Bone marrow (tissue), 2 donors: ENCODE data around the gene PRAC1.
"Not testable (repeated sequence)": the region's sequence is repeated elsewhere in the genome, so short reads cannot be mapped to it uniquely, and the experiment has no call there.

Experiments used
- DNase-seq, 2 donors: peaks; one replicate each; lab custom pipeline; 2025; lab: John Stamatoyannopoulos, UW

The PRAC1 gene

DNA sequence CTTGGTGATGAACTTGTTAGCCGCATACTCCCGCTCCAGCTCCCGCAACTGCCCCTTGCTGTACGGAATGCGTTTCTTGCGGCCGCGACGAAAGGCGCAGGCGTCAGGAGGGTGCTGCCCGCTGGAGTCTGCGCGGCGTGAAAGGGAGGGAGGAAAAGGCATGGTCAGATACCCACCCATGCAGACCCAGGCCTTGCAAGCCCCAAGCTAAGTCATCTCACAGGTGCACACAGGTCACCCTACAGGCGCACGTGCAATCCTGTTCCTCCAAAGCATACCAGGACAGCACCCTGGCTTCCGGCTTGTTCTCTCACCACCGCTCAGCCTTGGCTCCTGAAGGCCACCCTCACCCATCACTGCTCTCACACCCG lies 4.6 kb upstream of the PRAC1 start:
- no peak for DNase-seq

DNA sequence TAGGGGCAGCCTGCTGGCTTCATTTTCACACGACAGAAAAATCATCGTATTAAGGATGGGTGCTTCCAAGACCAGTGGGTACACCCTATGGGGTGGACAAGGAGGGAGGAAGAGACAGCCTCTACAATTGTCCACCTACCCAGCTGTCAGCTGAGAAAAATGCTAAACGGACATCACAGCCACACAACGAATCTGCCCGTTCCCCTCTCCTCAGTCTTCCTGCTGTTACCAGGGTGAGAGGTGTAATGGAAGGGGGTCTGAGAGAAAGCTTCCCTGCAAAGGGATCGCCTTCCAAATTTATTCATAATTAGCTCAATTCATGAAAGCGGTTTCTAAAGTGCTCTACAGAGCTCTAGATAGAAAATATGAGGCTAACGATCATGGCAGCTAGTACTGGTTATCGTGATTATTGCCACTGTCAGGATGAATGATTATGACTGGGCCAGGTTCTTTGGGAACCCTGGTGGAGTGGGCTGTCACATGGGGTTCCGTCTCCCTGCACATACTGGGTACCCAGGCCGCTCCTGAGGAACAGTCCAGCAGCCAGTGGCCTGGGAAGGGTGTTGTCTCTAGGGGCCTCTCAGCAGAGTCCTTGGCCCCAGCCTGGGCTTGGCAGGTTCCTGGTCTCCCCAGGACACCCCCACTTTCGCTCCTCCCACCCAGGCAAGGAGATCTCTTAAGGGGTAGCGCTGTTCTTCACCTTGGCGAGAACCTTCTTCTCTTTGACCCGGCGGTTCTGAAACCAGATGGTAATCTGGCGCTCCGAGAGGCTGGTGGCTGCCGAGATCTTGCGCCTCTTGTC lies 4.0 kb upstream of the PRAC1 start:
- no peak for DNase-seq

DNA sequence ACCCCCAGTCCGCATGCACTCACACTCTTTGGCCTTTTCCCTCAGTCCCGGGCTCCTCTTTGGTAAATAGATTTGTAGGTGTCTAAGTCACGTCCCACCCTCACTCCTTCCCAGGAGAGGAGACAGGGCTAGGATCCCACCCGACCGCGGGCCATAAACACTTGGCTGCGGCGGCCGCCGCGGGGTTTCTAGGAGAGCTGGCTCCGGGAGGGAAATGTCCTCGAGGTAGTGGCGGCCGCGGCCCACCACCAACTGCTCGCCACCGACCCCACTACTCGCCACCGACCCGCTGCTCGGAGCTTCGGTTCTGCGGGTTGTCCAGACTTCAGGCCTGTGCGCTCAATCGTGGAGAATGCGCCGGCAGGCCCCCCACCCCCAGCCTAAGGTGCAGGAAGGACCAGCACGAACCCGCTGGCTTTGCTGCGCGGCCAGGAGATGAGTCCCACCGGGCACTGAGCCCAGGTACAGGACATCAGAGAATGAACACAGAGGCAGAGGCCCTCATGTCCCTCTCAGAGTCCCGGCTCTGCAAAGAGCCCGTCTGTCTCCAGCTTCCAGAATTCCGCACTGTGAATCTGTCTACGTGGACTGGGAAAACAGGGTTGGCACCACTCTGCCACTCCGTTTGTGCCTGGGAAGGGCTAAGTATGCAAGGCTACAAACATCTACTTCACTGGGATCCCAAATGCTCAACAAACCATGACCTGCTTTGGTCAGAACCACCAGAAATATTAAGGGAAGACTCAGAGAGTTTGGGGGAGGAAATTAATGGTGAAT lies 3.2 kb upstream of the PRAC1 start:
- DNase-seq = no peak

DNA sequence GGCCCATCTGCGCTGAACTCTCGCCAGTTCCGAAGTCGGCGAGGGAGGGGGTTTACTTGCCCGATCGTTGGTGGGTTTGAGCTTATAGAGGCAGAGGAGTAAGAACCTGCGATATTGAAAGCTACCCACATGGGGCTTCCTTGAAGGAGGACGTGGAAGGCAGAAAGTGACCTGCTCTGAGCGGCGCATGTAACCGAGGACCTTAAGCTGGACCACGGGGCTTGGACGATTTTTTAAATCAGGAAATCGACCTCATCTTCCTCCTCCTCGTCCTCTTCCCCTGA lies 2.6 kb upstream of the PRAC1 start:
- no peak for DNase-seq

DNA sequence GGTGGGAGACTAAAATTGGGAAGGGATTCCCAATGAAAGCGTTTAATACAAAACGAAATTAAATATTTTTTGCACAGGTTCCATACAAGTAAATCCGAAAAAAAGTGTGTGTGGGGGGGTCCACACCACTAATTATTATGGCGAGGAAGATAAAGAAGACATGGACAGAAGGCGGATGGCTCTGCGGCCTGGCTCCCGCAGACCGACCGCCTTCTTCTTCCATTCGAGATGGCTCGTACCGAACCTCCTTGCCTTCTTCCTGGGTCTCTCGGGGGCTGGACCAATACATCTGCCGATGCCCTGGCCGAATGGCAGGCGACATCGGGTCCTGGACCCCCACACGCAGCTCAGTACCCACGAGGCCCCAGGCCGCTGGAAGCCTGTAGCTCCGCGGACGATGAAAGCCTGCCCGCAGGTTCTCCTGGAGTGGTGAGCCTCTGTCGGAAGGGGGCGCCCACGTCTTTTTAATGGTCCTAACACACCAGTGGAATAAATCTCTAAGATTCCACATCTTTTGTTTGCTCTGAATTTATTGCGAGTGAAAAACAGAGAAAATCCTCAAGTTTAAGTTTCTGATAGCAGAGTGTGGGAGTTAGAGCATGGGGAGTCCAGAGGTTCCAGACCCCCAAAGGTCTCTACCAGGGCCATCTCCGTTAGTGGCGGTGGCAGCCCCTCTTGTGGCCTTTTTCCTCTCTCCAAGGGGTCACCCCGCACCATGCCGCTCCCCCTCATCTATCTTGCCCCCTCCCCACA lies 2.1 kb upstream of the PRAC1 start:
- peak; percentile 50 to 55 for DNase-seq

DNA sequence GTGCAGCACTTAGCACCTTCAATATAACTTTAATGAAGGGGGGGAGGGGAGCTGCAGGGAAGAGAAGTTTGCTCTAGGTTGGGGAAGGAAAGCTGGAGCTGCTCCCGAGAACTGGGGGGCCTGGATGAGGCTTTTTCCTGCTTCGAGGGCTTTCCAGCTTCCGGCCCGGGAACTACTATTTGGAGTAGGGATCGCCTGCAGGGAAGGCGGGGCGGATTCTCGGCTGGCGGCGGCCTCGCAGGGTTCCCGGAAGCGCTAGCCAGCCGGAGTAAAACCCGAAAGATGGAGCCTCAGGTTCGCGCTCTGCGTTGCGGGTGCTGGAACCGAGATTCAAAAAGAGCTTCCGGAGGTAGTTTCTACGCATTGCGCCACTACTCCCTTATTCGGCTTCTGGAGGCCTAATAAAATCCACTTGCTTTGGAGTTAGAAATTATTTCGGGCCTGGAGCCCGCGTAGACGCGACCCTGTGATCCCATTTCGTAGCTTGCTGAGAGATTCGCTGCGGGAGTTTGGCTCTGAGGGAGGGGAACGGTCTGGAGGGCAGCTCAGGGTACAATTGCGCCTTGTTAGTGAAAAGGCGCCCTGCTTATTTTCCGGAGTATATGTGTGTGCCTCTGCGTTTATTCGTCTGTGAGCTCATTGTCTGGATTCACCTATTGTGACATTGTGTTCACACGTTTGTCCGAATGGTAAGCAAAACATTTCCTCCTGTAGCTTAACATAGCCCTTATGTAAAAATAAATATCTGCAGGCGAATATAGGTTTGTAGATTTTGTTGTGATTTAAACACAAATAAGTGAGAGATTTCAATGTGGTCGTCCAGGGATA lies 1.3 kb upstream of the PRAC1 start:
- DNase-seq = no peak

DNA sequence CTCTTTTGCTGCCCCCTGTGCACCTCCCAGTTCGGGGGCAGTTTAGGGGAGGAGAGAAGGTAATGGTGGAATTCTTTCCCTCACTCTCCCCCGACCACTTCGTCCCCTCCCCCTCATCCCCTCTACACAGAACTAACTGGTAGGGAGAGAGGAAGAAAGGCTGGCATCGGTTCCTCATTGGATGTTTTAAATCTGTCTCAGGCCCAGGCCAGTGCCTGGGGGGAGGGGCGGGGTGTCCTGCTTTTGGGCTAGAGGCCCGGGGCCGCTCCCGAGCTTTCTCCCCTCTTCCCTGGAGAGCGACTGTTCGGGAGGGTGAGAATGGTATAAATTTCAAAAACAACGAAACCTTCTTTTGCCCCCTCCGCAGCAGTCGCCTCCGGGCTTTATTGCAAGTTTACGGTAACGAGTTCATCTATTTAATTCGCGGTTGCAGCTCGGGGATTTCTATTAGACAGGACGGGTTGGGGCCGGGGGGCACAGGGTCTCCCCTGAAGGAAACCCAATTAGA lies 651 bp upstream of the PRAC1 start, which contains the start of gene PRAC2:
Gene PRAC2 (plus strand): TSS at position 271 of the 508 bp plus-strand sequence. CDS start 1,226 bp downstream, outside the sequence.
- no peak for DNase-seq

DNA sequence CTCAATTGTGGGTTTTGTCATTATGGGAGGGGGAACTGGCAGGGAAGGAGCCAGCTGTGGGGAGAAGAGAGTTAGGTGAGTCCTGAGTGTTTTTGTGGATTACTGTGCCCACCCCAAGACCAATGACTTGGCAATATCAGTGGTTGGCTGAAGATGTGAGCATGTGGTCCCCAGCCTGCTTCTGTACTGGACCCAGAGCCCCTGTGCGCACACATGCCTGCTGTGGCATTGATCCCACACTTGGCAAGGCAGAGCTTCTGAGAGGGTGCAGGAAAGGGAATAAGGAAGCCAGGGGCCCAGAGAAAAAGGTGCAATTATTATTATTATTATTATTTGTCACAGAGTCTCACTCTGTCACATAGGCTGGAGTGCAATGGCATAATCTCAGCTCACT lies 1.3 kb downstream of the PRAC1 start:
- DNase-seq = no peak

DNA sequence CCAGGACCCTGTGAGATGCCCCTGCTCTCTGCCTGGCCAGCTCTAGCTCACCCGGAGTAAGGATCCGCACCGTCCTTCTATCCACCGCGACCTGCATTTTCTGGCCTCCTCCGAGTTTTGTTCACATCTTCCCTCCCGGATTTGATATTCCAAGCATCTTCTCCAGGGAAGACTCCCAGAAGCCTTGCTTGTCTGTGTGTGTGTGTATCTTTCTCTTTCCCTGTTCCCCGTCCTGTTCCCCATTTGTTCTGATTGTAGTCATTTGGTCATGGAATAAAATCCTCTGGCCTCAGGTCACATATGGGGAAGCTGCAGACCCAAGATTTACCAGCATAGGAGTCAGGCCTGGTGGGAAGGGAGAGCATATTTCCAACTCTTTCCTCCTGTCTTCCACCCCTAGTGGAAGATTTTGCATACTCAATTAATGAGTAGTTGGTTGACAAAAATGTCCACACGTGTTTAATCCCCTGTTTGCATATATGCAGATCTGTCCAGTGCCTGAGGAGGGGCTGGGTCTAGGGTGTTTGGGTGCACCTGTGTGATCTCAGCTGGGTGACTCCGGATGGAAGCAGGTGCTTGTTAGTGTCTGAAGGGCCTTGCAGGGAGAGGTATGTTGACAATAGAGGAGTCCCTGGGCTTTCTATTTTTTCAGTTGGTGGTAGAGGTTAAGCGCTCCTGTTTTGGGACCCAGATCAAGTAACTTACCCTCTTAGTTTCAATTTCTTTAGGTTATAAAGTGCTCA lies 1.9 kb downstream of the PRAC1 start:
- DNase-seq = no peak

DNA sequence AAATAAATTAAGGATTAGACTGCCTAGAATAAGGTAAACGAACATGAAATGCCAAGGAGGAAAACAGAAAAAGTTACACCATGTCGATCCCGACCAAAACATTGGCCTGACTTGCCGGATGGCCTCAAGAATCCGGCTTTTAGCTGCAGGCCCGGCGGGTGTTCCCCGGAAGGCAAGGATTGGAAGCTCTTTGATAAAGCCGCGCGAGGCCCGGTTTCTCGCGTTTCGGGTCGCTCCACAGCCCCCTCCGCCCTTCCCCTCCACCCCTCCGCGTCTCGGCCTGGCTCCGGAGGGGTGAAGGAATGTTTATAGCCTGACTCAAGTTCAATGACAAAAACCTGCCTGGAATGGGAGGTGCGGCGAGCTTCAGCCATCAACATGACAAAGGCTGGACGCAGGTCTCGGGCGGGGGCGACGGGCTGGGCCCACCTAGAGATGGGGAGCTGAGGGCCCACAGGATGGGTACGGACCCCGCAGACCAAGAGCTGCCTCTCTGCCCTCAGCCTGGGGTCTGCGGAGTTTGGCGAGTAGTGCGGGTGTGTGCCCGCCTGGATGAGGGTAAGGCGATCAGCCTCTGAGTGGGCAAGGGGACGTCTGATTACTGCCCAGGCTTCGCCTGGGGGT lies 2.6 kb downstream of the PRAC1 start:
- no peak for DNase-seq

DNA sequence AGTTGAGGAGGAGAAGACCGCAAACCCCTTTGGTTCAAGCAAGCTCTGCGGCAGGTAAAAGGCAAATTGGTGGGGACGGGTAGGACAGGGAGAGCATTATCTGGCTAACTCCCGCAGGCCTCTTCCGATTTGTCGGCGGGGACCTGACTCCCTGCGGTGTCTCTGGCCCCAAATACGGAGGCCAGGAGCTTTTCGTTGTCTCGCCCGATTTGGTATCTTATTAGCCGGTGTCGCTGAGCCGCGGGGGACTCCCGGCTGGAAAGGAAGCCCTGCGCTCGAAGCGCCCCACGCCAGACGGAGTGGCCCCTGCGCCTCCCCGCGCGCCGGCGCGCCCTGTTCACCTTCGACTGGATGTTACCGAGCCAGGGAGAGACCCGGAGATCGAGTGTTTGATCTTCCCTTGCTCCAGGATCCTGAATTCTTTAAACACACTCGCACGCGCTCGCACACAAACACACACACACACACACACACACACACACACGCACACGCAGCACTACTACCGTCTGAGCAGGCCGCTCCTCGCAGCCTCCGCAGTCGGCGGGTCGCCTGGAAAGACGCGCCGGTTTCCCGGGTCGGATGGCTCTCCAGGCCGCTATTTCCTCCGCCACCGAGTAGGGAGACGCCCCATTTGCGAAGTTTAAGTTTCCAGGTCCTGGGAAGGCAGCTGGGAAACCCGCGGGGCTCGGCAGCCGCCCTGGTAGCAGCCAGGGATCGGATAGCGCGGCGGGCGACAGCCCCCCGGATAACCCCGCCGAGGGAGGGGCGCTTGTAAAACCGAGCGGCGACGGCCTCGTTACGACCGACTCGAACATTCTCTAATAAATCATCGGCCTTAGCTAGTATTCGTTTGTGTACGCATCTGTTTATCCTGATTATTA lies 3.3 kb downstream of the PRAC1 start:
- DNase-seq = no peak

DNA sequence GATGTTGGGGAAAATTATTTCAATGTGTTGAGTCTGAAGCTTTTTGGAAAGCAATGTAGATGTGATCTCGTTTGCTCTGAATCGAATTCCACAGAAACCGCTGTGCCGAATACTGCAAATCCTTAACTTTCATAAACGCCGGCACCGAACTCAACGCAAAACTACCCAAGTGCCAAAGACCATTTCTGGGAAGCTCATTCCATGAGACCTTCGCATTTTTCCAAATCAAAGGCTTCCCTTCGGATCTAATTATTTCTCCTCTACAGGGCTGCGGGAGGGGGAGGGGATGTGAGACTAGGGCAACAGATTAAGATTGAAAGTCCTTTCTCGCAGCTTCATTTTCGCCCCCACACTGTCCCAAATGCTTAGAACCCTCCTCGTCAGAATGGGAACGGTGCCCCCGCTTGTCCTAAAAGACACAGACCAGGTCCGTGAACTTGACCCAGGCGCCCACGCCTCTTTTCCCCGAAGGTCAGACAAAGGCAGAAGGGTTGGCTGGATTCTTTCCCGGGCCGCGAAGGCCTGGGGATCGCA lies 4.0 kb downstream of the PRAC1 start:
- DNase-seq = no peak

DNA sequence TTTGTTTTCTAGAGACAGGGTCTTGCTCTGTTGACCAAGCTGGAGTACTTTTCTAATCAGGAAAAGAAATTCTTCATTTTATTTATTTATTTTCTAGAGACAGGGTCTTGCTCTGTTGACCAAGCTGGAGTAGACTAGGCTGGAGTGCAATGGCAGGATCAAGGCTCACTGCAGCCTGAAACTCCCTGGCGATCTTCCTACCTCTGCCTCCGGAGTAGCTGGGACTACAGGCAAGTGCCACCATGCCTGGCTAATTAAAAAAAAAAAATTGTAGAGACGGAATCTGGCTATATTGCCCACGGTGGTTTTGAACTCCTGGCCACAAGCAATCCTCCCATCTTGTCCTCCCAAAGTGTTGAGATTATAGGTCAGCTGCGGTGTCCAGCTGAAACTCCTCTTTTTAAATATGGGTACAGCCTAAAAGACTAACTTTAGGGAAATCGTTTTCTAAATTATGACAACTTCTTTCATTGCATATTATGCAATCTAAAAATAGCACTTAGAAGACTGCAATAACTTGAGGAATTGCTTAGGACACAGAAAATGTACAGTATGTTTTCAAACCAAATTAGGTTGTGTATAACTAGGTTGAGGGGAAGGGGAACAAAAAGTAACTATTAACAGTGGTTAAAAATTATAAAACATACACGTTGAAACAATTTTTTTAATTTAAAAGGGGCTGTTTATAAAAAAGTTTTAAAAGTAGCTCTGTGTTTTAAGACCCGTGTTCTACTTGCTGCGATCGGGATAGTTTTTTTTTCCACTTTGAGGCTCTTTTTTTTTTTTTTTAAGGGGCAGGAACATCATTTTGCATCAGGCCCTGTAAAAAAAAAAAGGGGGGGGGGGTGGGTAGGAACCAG lies 4.7 kb downstream of the PRAC1 start:
- no peak for DNase-seq

DNA sequence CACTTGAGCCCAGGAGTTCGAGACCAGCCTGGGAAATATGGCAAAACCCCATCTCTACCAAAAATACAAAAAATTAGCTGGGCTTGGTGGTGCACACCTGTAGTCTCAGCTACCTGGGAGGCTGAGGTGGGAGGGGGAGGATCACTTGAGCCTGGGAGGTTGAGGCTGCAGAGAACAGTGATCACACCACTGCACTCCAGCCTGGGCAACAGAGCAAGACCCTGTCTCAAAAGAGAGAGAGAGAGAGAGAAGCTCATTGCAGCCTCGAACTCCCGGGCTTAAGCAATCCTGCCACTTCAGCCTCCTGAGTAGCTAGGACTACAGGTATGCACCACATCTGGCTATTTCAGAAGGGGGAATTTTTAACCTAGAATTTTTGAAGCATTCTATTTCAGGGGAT lies 5.8 kb downstream of the PRAC1 start:
- DNase-seq = not testable (repeated sequence)

DNA sequence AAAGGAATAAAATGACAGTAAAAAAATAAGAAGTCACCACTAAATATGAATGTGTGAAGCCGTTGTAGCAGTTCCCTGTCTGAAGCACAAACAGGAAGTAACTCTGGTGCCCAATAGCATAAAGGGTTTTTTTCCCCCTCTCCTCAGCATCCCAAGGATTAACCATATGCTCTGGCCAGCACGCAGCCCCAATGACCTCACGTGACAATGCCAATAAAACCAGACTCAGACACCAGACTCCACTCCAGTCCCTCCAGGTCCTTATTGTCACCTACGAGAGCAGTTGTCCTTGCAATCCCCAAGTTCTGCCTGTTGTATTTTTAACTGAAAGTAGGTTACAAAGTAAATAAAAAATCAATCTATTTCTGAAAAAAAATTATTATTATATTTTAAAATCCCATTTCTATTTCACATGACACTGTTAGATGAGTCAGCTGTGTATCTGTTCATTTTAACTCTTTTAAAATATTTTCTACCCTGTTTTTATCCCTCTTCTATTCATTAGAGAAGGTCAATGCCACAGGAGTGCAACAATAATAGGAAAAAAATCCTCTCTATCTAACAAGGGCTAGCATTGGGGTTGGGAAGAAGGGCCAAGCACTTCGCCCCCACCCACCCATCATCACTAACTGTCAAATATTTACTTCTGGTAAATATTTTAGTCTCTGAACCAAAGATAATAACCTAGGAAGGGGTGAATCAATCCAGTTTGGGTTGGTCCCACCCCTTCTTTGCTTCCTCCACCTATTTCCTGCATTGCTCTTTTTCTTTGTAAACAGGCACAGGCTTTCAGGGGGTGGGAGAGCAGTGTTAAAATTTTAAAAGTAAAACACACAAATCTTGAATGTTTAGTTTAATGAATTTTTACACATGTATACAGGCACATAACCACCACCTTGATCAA lies 6.6 kb downstream of the PRAC1 start:
- no peak for DNase-seq

DNA sequence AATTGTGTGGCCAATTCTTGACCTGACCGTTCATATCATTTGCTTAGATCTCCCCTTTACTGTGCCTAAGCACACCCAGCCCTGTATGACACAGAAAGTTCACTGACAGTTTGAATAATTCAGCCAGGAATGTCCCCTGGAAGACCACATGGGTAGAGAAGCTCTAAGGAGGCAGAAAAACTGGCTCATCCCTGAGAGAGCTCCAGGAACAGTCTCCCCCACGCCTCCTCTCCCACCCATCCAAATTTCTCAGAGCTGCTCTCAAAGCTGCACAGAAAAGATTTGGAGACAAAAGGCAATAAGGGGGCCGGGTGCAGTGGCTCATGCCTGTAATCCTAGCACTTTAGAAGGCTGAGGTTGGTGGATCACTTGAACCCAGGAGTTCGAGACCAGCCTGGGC lies 11.2 kb downstream of the PRAC1 start:
- DNase-seq = no peak
